Heart right ventricle (tissue), 16 donors: Measurements from ENCODE around the gene KLHL24. TPM values are rescaled to one million over a fixed set of nuclear protein-coding genes. Genes with fewer than 3 reads are reported as not detected.

Experiments
- ATAC-seq, 8 donors: fragments of 200-7000 bp; cut with Tn5 transposase; one replicate each; pipeline ENCODE4 v1.9.1; 2020; ENCODE audit warnings: mild to moderate bottlenecking in 8 of 8, moderate library complexity in 8 of 8, moderate number of reproducible peaks in 1 of 8
- DNase-seq, 2 donors: peaks; one replicate each; pipeline ENCODE4 v3.0.0-alpha.2; 2020
- H3K27ac ChIP-seq, 10 donors: fragments of 200-600 bp; sonication (generic) in 2 of 10; one replicate each; pipeline versions ENCODE4 v1.5.0 to v1.8.0; 2020 to 2022; ENCODE audit warnings: mild to moderate bottlenecking in 3 of 10
- H3K27me3 ChIP-seq, 7 donors: fragments of 200-600 bp; one replicate each; pipeline ENCODE4 v1.8.0; 2021 to 2022; ENCODE audit warnings: mild to moderate bottlenecking in 2 of 7
- H3K36me3 ChIP-seq, 9 donors: fragments of 200-600 bp; sonication (generic) in 1 of 9; one replicate each; pipeline versions ENCODE4 v1.5.0 to v1.8.0; 2020 to 2022; ENCODE audit warnings: mild to moderate bottlenecking in 2 of 9
- H3K4me1 ChIP-seq, 9 donors: fragments of 200-600 bp; sonication (generic) in 1 of 9; one replicate each; pipeline versions ENCODE4 v1.5.0 to v1.8.0; 2020 to 2022; ENCODE audit warnings: mild to moderate bottlenecking in 4 of 9
- H3K4me3 ChIP-seq, 10 donors: fragments of 200-600 bp; sonication (generic) in 2 of 10; one replicate each; pipeline versions ENCODE4 v1.5.0 to v1.8.0; 2020 to 2022; ENCODE audit warnings: mild to moderate bottlenecking in 7 of 10, moderate library complexity in 2 of 10
- H3K9me3 ChIP-seq, 11 donors: fragments of 200-600 bp in 10 of 11; sonication (generic) in 2 of 11; one replicate each; pipeline versions ENCODE4 v1.5.0 to v1.8.0; 2013 to 2022; ENCODE audit warnings: mild to moderate bottlenecking in 2 of 11, control low read depth in 1 of 11, moderate library complexity in 1 of 11
- CTCF ChIP-seq, 9 donors: fragments of 200-600 bp; sonication (generic) in 2 of 9; IDR thresholded peaks; one replicate each; pipeline versions ENCODE4 v1.5.0 to v1.8.0; 2021 to 2022; ENCODE audit warnings: antibody characterized with exemption in 9 of 9, mild to moderate bottlenecking in 5 of 9, moderate library complexity in 1 of 9
- WGBS, 2 donors: extraction: QIAGEN DNeasy Blood & Tissue Kit; methylation state at CpG; one replicate each; pipeline ENCODE4 v1.1.7; 2013; ENCODE audit warnings: inconsistent platforms in 1 of 2; 5-methylcytosine and 5-hydroxymethylcytosine counted together
- intact Hi-C, 10 donors: fragments of 100-400 bp; cut with DNase I; formaldehyde crosslinking; loops; one replicate each; pipeline versions ENCODE4 v1.11.1 to v1.14.2; 2022
- polyA plus RNA-seq, 2 donors: library from polyadenylated mRNA; stranded (reverse); fragments of 200-250 nt; gene quantifications; one replicate each; pipeline ENCODE4 v1.2.3, GENCODE V29; 2013
- total RNA-seq, 10 donors: library from RNA; stranded (reverse); fragmentation: NEBNext Ultra II Directional in 3 of 10; extraction: Animal tissue kit (Norgen Biotek cat#: 25700) in 3 of 10; gene quantifications; one replicate each; pipeline versions ENCODE4 v1.2.1 to v1.2.4, GENCODE V29; 2021 to 2023
- donor health status: Arrhythmogenic right ventricular cardiomyopathy.
- donor health status: ischemic (EF 13 %, LVEDD 7.1; RV severe dilation, severe dysfunction).
- donor health status: healthy with polysubstance abuse.
- donor health status: DM: no; HTN: yes; CAD: no.
- donor health status: DM: no; HTN: no; CAD: no.
- donor health status: ischemic (EF 25% LVEDD 6.9; RV normal size, moderate dysfunction).
- donor health status: ischemic (EF 25% LVEDD 5.7; RV mildly dilated, moderate dysfunction).
- donor health status: healthy.
- donor health status: DM: yes; HTN: yes; CAD: no.
- donor health status: Ischemic cardiomyopathy.
- donor health status: ischemic (EF 35%, LVEDD 5.7; RV mildly dilated, moderate dysfunction).
- donor health status: nonischemic (EF 11% LVEDD 7.7; RV severe dilation, severe dysfunction).
- donor health status: DM: yes; HTN: yes; CAD: no.
- donor health status: PGD.
- donor health status: ischemic (EF 29% LVEDD 5.4; RV normal size, mild dysfunction).
- donor health status: nonischemic (EF 23%, LVEDD 6.1; RV moderate dilation, normal function).

The KLHL24 gene
- total and polyA plus RNA-seq, 12 donors: 7.6 to 305 (median 233) TPM

- peaks cover 0 to 18% (median 0%) of the 10 kb centered on the region in 9 donors for H3K36me3 ChIP-seq
- no peak for TF ChIP-seq CTCF (IDR thresholded peaks at IDR 0.05)
- no peaks in the 10 kb centered on the region for H3K27me3 ChIP-seq
- H3K4me3 ChIP-seq: no peak overlapping the region
- DNase-seq (no peak), ATAC-seq (no peak)
- no peak overlapping the region for H3K27ac ChIP-seq
- intact Hi-C loops: no loop called here
- peaks cover 0 to 14% (median 0%) of the 10 kb centered on the region in 9 donors for H3K4me1 ChIP-seq
- H3K9me3 ChIP-seq: no peaks in the 10 kb centered on the region
Measured at GRCh38 chr3:183710231-183710630, 74.8 kb downstream of the KLHL24 start.

GRCh38 chr3:183711516-183711915, 76.1 kb downstream of the KLHL24 start:
- WGBS, 2 donors: 98 to 99% methylated on average over 3 of the region's 3 CpGs
- DNase-seq (no peak), ATAC-seq (no peak)
- TF ChIP-seq CTCF (IDR thresholded peaks at IDR 0.05): no peak
- peaks cover 0 to 18% (median 0%) of the 10 kb centered on the region in 9 donors for H3K4me1 ChIP-seq
- H3K9me3 ChIP-seq: no peaks in the 10 kb centered on the region
- H3K36me3 ChIP-seq: peaks cover 0 to 30% (median 6%) of the 10 kb centered on the region in 9 donors
- no peak overlapping the region for H3K4me3 ChIP-seq
- H3K27me3 ChIP-seq: no peaks in the 10 kb centered on the region
- H3K27ac ChIP-seq: no peak overlapping the region
- intact Hi-C loops: no loop called here

- DNase-seq (no peak), ATAC-seq (no peak)
- no peaks in the 10 kb centered on the region for H3K9me3 ChIP-seq
- H3K4me1 ChIP-seq: peaks cover 0 to 20% (median 0%) of the 10 kb centered on the region in 9 donors
- H3K27me3 ChIP-seq: no peaks in the 10 kb centered on the region
- intact Hi-C loops: no loop called here
- no peak for TF ChIP-seq CTCF (IDR thresholded peaks at IDR 0.05)
- no peak overlapping the region for H3K27ac ChIP-seq
- H3K36me3 ChIP-seq: peaks cover 0 to 57% (median 25%) of the 10 kb centered on the region in 9 donors
- no peak overlapping the region for H3K4me3 ChIP-seq
Measured at GRCh38 chr3:183714622-183715021, 79.2 kb downstream of the KLHL24 start.

DNA sequence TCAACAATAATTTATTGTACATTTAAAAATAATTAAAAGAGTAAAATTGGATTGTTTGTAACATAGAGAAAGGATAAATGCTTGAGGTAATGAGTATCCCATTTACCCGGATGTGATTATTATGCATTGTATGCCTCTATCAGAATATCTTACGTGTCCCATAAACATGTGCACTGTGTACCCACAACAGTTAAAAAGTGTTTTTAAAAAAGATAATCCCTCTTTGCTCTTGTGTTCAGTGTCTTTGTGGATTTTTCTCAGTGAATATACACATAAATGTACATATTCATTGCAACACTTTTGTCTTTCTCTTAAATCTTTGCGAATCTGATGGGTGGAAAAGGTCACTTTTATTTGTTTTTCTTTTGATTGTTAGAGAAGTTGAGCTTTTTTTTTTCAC, 82.6 kb downstream of the KLHL24 start:
- WGBS, 2 donors: 86 to 92% methylated on average over 3 of the region's 3 CpGs
- peaks cover 0 to 84% (median 39%) of the 10 kb centered on the region in 9 donors for H3K36me3 ChIP-seq
- intact Hi-C loops: no loop called here
- TF ChIP-seq CTCF (IDR thresholded peaks at IDR 0.05): no peak
- no peak overlapping the region for H3K4me3 ChIP-seq
- no peak for ATAC-seq
- no peaks in the 10 kb centered on the region for H3K27me3 ChIP-seq
- DNase-seq: no peak
- H3K4me1 ChIP-seq: peaks cover 0 to 7% (median 0%) of the 10 kb centered on the region in 9 donors
- no peaks in the 10 kb centered on the region for H3K9me3 ChIP-seq
- H3K27ac ChIP-seq: no peak overlapping the region
